GM18861 (cell line): ENCODE results near the gene SPECC1.
"Not testable (repeated sequence)": the region's sequence is repeated elsewhere in the genome, so short reads cannot be mapped to it uniquely, and the experiment has no call there.

Experiments
- ATAC-seq: cut with Tn5 transposase; IDR thresholded peaks from one replicate; pipeline ENCODE4 v1.9.1; 2021; ENCODE audit not compliant: unreplicated experiment

SPECC1 gene

DNA sequence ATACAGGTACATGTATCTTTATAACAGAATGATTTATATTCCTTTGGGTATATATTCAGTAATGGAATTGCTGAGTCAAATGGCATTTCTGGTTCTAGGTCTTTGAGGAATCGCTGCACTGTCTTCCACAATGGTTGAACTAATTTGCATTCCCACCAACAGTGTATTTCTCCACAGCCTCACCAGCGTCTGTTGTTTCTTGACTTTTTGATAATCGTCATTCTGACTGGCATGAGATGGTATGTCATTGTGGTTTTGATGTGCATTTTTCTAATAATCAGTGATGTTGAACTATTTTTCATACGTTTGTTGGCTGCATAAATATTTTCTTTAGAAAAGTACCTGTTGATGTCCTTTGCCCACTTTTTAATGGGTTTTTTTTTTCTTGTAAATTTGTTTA lies 156.4 kb downstream of the SPECC1 start:
- ATAC-seq, result not testable (repeated sequence)

DNA sequence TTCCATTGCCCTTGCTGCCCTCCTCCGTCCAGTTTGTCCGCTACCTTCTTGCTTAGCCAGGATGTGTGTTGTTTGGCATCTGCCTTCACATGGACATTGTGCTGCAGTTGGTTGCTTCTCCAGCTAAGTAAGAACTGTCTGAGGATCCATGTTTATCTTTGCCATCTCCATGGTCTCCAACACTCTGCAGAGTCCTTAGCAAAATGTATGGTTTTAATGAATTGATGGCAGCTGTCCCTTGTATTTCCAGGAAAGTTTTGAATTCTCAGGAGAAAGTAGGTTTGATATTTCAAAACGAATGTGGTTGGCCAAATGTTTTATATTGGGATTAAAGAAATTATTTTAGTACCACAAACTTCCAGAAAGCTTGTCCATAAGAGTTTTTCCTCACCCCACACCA lies 160.9 kb downstream of the SPECC1 start:
- ATAC-seq, result no peak

DNA sequence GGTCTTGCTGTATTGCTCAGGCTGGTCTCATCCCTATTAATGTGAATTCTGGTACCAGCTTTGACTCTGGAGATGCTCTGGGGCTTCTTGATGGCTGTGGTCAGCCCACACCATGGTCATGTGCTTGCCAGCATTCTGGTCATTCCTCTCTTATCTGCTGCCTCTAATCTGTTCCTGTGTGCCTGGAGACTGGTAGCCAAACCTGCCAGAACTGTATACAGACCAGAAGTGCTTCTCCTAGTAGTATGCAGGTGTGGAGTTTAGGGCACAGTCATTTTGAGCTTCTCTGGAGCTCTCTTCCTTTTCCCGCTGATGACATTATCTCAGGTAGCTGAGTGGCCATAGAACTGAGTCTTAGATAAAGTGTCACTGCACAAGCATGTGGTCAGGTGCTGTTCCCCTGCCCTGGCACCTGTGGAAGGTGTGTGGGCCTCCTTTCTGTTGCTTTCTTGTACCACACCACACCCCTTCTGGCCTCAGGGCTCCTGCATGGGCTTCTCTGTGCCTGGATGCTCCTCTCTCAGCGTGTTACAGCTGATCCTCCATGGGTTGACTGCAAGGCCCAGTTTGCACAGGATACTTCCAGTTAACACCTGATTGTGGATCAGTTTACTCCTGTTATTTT lies 162.7 kb downstream of the SPECC1 start:
- ATAC-seq, result no peak

DNA sequence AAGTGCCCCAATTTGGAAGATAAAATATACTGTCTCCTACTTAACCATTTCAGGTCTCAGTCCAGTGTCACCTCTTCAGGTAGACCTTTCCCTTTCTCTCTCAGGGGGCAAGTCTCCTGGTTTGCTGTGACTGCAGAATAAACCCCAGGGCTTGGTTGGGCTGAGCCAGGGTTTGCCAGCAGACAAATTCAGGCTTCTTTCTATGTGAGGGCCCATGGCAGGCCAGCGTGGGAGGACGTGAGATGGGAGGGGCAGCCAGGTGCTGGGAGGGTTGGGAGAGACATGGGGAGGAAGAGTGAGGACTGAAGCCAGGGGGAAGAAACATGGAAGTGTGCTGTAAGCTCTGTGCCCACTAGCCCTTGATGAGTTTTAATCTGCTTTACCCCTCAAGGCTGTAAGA lies 163.2 kb downstream of the SPECC1 start:
- ATAC-seq, result no peak

DNA sequence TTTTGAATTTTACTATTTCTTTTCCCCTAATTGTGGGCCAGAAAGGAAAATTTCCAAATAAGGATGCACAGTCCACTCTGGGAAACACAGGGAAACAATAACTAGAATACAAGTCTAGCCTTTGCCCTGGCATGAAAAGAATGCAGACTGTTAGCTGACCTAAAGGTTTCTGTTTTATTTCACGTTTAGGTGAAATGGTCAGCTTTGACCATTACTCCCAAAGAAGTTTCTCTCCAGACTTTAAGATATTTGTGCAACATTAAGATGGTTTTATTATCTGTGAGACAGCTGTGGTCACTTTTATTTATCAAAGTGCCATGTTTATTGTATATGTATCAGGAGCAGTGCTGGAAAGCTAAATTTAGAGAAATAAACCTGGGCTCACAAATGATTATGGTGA lies 163.9 kb downstream of the SPECC1 start:
- ATAC-seq, result no peak

DNA sequence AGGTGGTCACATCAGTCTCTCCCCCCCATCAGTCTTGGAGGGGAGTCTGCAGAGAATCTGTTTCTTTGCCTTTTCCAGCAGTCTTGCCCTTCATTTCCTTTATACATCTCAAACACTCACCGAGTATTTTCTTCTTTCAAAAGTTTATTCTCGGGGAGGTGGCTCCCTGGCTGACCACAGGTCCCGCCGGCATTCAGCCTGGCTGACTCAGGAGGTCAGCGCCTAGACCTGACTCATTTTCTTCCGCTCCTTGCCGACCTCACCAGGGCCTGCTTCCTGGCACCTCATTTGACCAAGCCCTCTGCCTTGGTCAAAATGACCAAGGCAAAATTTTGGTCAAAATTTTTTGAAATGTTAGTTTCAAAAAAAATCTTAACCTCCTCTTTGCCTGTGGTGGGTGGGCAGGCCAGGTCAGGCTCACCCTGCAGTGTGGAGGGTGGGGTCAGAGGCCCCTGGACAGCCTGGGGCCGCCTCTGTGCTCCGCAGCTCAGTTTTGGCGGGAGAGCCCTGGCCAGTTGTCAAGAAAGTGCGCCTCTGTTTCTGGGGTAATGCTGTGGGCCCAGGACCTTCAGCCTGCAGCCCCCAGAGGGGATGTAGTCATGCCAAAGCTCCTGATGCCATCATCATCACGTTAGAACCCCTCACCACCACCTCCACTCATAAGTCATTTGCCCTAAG lies 165.6 kb downstream of the SPECC1 start:
- ATAC-seq, result no peak

DNA sequence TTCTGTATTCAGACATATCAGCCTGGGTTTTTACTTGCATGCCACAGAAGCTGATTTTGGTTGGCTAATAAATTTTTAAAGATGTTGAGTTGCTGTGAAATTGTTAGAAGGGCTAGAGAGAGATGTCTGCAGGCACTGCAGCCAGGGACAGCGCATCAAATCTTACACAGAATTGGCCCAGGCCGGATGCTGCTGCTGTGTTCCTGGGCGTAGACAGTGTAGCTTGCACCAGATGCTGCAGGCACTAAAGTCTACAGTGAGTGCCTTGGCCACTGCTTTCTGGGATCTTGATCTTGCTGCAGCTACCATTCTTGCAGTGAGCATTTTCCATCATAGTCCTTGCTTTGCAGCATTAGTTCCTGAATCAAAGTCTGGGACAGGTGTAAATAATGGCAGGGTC lies 169.9 kb downstream of the SPECC1 start:
- no peak for ATAC-seq

DNA sequence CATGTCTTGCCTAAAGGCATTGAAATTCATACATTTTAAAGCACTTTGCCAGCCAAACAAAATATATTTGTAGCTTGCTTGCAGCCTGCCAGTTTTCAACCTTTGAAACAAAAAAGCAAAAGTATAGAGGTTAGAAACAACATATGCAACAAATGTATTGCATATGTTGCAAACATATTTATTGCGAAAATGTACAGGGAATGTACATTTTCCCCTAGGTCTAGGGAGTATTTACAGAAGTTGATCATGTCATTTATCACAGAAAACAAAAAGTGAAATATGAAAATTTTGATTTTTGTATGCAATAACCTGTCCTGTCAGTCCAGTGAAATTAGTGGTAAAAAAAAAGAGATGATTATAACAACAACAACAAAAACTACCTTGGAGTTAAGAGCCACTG lies 171.5 kb downstream of the SPECC1 start:
- ATAC-seq, result no peak

DNA sequence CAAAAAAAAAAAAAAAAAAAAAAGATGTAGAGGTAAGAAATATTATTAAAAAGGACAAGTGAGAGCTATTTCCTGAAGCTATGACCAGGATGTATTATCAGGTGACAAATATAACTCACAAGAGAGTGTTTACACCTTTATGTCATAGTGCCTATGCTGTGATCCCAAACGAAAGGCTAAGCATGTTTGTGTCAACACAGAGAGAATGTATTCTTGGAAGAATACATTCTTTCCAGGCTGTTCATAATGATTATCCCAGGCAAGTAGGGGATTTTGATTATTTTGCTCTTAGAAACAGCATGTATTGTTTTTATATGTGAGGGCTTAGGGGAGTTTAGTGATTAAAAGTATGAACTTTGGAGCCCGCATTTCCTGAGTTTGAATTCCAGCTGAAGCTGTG lies 175.0 kb downstream of the SPECC1 start:
- no peak for ATAC-seq

DNA sequence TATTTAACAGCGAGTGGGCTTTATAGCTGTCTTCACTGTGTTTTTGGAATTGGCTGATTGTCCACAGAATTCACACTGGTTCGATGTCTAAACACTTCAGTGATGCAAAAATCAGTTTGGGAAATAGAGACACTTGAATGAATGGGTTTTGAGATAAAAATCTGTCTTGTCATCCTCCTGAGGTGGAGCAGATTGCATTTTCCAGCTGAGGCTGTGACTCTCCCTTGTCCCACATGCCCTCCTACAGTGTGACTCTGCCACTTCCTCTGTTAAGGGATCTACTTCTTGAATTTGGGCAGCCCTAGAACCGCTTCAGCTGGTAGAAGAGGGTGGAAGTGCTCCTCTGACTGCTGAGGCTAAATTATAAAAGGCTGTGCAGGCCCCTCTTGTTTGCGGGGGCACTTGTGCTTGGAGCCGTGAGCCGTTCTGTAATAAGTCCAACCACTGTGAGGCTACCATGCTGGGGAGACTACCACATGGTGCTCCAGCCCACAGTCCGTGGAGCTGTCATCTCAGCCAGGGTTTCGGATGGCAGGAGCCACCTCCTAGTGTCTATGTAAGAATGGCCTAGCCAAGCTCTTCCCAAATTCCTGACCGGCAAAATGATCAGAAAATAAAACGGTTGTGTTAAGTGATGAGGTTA lies 175.9 kb downstream of the SPECC1 start:
- no peak for ATAC-seq

DNA sequence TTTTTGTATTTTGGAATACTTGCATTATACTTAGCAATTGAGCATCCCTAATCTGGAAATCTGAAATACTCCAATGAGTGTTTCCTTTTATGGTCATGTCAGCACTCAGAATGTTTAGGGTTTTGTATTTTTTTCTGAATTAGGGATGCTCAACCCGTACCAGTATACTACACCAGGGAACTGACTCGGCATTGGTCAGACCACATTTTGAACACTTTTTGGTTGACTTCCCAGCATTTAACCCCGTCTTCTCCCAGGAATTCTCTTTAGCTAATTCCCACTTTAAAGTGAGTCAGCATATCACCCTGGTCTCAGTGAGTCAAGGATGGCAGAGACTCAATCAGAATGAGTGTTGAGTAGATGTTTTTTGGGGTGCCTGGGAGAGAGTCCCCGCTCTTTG lies 177.9 kb downstream of the SPECC1 start:
- ATAC-seq, result no peak

DNA sequence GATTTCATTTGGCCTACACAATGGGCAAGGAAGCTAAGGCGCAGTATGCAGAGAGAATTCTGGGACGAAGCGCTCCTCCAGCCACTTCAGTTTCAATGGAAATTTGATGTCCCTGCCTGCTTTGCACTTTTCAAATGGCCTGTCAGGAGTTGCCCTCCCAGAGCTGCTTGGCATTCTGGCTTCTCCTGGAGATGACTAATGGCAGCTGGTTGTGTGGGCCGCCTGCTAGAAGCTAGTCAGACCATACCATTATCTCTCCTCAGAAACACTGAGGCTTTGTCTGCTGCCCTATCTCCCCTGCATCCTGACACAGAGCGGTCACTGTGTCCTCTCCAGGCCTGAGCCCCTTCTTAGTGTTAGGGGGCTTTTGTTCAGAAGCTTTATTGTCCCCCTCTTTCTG lies 180.1 kb downstream of the SPECC1 start:
- no peak for ATAC-seq

DNA sequence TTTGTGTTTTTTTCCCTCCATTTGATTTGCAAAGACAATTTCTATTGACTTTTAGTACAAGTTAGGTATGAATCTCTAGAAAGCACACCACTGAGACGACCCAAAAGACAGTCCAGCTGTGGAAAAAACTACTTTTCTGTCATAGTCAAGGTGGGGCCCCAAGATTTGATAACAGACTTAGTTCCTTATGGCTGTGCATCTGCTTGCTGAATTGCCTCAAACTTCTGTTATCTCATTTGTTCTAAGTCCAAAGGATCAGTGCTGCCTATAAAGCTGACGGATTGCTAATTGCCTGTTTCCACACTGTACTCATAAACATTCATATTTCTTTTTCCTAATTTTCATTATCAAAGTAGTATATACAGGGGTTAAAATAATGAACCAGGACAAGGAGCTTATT lies 180.8 kb downstream of the SPECC1 start:
- no peak for ATAC-seq

DNA sequence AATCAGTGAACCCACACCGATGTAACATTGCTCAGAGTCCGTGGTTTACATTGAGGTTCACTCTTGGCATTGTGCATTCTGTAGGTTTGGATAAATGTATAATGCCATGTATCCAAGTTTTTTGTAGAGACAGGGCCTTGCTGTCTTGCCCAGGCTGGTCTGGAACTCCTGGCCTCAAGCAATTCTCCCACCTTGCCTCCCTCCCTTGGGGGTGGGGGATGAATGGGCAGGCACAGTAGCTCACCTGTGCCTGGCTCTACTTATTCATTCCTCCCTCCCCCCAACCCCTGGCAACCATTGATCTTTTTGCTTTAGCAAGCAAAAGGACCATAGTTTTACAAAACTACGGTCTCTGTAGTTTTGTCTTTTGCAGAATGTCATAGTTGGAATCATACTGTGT lies 181.4 kb downstream of the SPECC1 start:
- ATAC-seq, result no peak

DNA sequence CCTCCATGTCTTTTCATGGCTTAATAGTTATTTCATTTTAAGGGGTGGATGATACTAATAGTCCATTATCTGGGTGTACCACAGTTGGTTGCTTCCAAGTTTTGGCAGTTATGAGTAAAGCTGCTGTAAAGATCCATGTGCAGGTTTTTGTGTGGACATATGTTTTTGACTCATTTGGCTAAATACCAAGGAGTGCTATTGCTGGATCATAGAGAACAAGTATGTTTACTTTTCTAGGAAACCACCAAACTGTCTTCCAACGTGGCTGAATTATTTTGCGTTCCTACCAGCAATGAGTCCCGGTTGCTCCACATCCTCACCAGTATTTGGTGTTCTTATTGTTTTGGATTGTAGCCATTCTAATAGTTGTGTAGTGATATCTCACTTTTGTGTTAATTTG lies 181.9 kb downstream of the SPECC1 start:
- ATAC-seq, result no peak

DNA sequence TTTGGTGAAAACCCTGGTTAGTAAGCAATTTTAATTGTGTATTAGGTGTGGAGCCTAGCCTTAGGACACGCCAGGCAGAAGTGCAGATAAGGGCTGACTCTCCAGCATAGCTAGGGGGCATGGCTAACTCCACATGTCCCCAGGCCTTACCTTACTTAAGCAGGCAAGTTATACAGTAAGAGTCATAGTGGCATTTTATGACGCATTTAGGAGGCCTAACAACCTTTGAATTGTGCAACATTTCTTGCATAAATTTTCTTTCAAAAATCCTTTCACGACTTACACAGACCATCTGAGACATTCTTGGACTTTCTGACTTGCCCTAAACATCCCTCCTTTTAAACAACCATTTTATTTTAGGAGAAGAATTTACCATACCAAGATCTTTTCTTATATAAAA lies 187.1 kb downstream of the SPECC1 start:
- not testable (repeated sequence) for ATAC-seq

DNA sequence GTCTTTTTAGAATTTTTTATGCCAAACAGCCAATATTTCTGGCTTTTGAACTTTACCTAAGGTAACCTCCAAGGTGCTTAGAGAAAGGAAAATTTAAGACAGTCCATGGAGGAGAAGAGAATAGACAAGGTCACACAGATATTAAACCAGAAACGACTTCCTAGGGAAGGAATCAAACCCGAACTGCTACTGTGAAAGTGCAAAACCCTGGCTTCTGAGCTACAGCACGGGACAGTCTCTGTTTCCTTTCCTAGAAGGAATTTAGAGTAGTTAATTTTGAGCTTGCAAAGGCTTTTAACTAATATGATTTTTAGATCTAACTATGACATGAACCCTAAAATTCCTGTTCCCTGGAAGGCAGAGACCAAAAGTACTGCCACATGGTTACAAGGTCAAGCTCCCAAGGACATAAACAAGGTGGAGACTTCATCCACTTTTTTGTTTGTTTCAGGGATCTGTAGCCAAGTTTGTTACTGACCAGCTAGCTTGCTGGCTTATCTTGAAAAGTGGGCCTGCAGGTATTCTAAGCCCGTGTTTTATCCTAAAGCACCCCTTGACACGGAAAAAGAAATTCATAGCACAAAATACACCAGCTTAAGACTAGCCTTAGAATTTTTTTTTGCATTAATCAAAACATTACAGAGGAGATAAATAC lies 188.2 kb downstream of the SPECC1 start:
- no peak for ATAC-seq

DNA sequence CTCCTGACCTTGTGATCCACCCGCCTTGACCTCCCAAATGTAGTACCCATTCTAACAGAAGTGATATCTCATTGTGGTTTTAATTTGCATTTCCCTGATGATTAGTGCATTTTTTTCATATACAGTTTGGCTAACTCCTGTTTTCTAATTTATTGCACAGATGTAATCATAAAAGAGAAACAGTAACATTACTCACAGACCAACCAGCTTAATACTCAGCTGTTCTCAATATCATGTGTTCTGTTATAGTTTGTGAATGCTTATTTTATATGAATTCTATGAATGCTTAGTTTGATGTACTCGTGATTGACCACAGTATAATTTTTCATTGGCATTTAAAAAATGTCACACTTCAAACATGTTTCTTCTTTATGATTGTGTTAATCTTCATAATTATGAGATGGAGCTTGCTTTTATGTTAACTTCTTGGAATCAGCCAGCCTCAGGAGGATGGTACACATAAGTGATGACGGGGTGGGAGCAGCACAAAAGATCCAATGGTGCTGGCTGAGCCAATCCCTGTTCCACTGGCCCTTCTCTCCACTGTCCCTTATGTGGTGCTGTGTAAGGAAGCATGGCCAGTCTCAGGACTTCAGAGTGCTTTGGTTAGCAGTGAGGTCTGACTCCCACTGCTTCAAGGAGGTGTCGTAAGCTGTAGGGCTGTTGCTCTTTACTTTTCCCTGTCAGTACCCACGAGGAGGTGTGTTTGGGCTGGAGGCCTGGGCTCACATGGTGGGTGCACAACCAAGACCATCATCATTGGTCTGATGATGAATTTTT lies 191.0 kb downstream of the SPECC1 start:
- no peak for ATAC-seq

DNA sequence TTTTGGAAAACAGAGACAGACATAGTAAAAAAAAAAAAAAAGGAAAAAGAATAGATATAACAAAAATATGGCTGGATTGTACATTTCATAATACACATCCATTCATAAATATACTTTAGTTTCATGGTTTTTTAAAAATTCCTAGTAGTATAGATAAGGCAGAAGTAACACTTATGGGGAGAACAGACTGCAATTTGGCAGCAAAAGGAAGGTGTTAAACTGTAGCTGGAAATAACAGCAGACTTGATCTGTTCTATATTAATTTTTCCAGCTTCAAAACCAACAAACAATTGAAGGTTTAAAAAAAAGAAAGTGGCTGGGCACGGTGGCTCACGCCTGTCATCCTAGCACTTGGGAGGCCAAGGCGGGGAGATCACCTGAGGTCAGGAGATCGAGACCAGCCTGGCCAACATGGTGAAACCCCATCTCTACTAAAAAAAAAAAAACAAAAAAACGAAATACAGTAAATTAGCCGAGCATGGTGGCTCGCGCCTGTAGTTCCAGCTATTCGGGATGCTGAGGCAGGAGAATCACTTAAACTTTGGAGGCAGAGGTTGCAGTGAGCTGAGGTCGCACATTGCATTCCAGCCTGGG lies 191.8 kb downstream of the SPECC1 start:
- no peak for ATAC-seq

DNA sequence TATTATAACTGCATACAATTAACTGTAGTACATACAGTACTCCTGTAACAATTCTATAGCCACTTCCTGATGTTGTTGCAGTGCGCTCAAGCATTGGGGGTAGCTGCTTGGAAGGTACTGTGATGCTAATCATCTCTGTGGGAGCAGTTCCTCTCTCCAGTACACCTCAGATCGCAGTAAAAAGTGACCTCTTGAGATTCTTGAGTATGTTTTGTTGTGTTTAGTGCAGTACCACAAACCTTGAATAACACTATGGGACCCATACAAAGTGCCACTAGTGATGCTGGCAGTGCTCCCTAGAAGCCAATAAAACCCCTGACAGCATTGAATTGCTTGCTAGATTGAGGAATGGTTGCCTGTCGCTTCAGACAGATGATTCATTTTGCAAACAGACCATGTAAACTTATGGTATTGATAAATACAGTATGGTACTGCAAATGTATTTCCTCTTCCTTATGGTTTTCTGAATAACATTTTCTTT lies 193.0 kb downstream of the SPECC1 start:
- ATAC-seq, result no peak

DNA sequence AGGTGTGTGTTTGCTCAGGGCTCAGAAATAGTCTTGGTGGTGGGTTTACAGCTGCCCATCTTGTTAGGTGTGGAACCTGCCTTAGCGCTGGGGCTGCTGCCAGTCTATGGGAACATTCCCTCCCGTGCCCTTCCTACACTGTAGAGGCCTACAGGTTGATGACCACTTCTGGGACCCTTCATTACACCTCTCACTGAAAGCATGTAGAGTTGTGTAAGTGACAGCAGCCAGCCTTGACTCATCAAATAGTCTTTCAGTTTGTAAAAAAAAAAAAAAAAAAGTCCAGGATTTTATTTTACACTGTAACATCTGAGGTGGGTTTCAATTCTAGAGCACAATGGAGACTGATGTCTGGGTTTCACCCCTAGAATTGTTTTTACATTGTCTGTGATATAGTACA lies 193.9 kb downstream of the SPECC1 start:
- ATAC-seq, result no peak
